ENCODE data around the gene ZNF407. TPM values are rescaled to one million over a fixed set of nuclear protein-coding genes. Genes with fewer than 3 reads are reported as not detected.
A peak's percentile ranks its signal among the peaks of the same experiment; 100 is the strongest.

The ZNF407 gene
- total and polyA plus RNA-seq, 2 donors from 2014 or later: 2.5 to 17.8 TPM

- no peak for FAIRE-seq
- H3K9me3 ChIP-seq (ENCODE audit: control insufficient read depth in 2 of 3, insufficient read depth in 1 of 3, low read length in 3 of 3): no peaks in the 10 kb centered on the region
- intact Hi-C loops (cut with DNase I): no loop called here
- no peak overlapping the region for H3K4me3 ChIP-seq (ENCODE audit: low read length in 3 of 3)
- TF ChIP-seq CTCF (IDR thresholded peaks at IDR 0.05; ENCODE audit: borderline replicate concordance, extremely low read depth, insufficient read depth): peak; percentile 74
- H3K9ac ChIP-seq (ENCODE audit: low read length in 3 of 3): no peak overlapping the region
- H3K27ac ChIP-seq (ENCODE audit: low read depth in 2 of 2, low read length in 2 of 2): no peak overlapping the region
- H3K4me1 ChIP-seq (ENCODE audit: control insufficient read depth in 2 of 3, insufficient read depth in 2 of 3, low read depth in 1 of 3, low read length in 3 of 3): no peaks in the 10 kb centered on the region
- H3K27me3 ChIP-seq (ENCODE audit: control insufficient read depth, insufficient read depth, low read length): no peaks in the 10 kb centered on the region
- peak in 4 of 5 donors; percentile 62 to 76 (median 69) for DNase-seq
- no peaks in the 10 kb centered on the region for H3K36me3 ChIP-seq (ENCODE audit: control insufficient read depth in 2 of 3, insufficient read depth in 3 of 3, low read length in 3 of 3)
These were observed 298.8 kb downstream of the ZNF407 start for GRCh38 chr18:74896390-74896991.

- TF ChIP-seq CTCF (IDR thresholded peaks at IDR 0.05; ENCODE audit: borderline replicate concordance, extremely low read depth, insufficient read depth): no peak
- no peak overlapping the region for H3K4me3 ChIP-seq (ENCODE audit: low read length in 3 of 3)
- no peaks in the 10 kb centered on the region for H3K36me3 ChIP-seq (ENCODE audit: control insufficient read depth in 2 of 3, insufficient read depth in 3 of 3, low read length in 3 of 3)
- H3K9me3 ChIP-seq (ENCODE audit: control insufficient read depth in 2 of 3, insufficient read depth in 1 of 3, low read length in 3 of 3): no peaks in the 10 kb centered on the region
- intact Hi-C loops (cut with DNase I): no loop called here
- DNase-seq: no peak
- H3K27ac ChIP-seq (ENCODE audit: low read depth in 2 of 2, low read length in 2 of 2): no peak overlapping the region
- H3K27me3 ChIP-seq (ENCODE audit: control insufficient read depth, insufficient read depth, low read length): no peaks in the 10 kb centered on the region
- H3K9ac ChIP-seq (ENCODE audit: low read length in 3 of 3): no peak overlapping the region
- H3K4me1 ChIP-seq (ENCODE audit: control insufficient read depth in 2 of 3, insufficient read depth in 2 of 3, low read depth in 1 of 3, low read length in 3 of 3): no peaks in the 10 kb centered on the region
- FAIRE-seq: no peak
These were observed 300.4 kb downstream of the ZNF407 start for GRCh38 chr18:74897971-74898657.

GRCh38 chr18:74898965-74899364 is 301.3 kb downstream of the ZNF407 start:
- no peak for TF ChIP-seq CTCF (IDR thresholded peaks at IDR 0.05; ENCODE audit: borderline replicate concordance, extremely low read depth, insufficient read depth)
- no peaks in the 10 kb centered on the region for H3K9me3 ChIP-seq (ENCODE audit: control insufficient read depth in 2 of 3, insufficient read depth in 1 of 3, low read length in 3 of 3)
- H3K4me3 ChIP-seq (ENCODE audit: low read length in 3 of 3): no peak overlapping the region
- FAIRE-seq (no peak), DNase-seq (peak in 1 of 5 donors; percentile 15)
- intact Hi-C loops (cut with DNase I): no loop called here
- no peaks in the 10 kb centered on the region for H3K36me3 ChIP-seq (ENCODE audit: control insufficient read depth in 2 of 3, insufficient read depth in 3 of 3, low read length in 3 of 3)
- no peak overlapping the region for H3K9ac ChIP-seq (ENCODE audit: low read length in 3 of 3)
- H3K27me3 ChIP-seq (ENCODE audit: control insufficient read depth, insufficient read depth, low read length): no peaks in the 10 kb centered on the region
- no peak overlapping the region for H3K27ac ChIP-seq (ENCODE audit: low read depth in 2 of 2, low read length in 2 of 2)
- no peaks in the 10 kb centered on the region for H3K4me1 ChIP-seq (ENCODE audit: control insufficient read depth in 2 of 3, insufficient read depth in 2 of 3, low read depth in 1 of 3, low read length in 3 of 3)
